ENCODE measurements around the gene SSTR3.

DNA sequence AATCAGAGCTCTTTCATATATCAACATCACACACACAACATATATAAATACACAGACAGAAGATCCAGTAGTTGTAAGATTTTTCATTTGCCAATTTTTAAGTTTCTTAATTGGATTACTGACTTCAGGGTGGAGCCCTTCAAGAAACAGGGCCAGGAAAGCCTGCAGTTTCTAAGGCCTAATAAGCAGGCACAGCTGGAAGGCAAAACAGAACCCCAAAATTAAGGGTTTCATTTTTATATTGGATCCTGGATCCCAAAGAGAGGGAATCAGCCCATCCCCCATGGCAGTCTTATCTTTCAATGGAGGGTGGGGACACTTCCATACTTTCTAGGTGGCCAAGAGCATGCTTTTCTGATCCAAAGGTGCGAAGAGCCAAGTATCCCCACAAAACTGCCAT lies 19.5 kb downstream of the SSTR3 start:
- TF ChIP-seq, protein P1, sequence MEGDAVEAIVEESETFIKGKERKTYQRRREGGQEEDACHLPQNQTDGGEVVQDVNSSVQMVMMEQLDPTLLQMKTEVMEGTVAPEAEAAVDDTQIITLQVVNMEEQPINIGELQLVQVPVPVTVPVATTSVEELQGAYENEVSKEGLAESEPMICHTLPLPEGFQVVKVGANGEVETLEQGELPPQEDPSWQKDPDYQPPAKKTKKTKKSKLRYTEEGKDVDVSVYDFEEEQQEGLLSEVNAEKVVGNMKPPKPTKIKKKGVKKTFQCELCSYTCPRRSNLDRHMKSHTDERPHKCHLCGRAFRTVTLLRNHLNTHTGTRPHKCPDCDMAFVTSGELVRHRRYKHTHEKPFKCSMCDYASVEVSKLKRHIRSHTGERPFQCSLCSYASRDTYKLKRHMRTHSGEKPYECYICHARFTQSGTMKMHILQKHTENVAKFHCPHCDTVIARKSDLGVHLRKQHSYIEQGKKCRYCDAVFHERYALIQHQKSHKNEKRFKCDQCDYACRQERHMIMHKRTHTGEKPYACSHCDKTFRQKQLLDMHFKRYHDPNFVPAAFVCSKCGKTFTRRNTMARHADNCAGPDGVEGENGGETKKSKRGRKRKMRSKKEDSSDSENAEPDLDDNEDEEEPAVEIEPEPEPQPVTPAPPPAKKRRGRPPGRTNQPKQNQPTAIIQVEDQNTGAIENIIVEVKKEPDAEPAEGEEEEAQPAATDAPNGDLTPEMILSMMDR (IDR thresholded peaks at IDR 0.05): no peak
- TF ChIP-seq POLR2A (IDR thresholded peaks at IDR 0.05; ENCODE audit: low read depth): no peak
- no peak for TF ChIP-seq EP300 (IDR thresholded peaks at IDR 0.05)
